K562 (cell line): Measurements from ENCODE around the gene ZNF200. TPM values are rescaled to one million over a fixed set of nuclear protein-coding genes. Genes with fewer than 3 reads are reported as not detected.

Source experiments
- ATAC-seq: fragments of 200-7000 bp; cut with Tn5 transposase; 3 replicates; pipeline ENCODE4 v1.9.1; 2020; ENCODE audit warnings: moderate library complexity
- BruUV-seq: library from RNA; stranded (reverse); fragments of 400-500 nt; replicated peaks from 2 replicates; lab custom pipeline; 2021; lab: Mats Ljungman, UMichigan
- CTCF ChIA-PET: fragments of 300-600 bp; formaldehyde crosslinking; extraction: SDS; loops from one replicate; lab custom pipeline; 2021; ENCODE audit warnings: low intra/inter-chr PET ratio; lab: Yijun Ruan, JAX
- POLR2A ChIA-PET: fragments of 300-600, 350-650 bp; sonication (Branson Sonifier 250); formaldehyde crosslinking; extraction: SDS; loops from one replicate; lab custom pipeline; 2021; ENCODE audit warnings: antibody characterized with exemption, inconsistent platforms; lab: Yijun Ruan, JAX
- DNase-seq, 4 experiments: peaks; one replicate each; pipeline versions ENCODE4 v3.0.0 to v3.0.0-alpha.2; 2011 to 2018; ENCODE audit warnings: low spot score in 3 of 4, mixed read lengths in 3 of 4; ENCODE audit errors: extremely low read depth in 1 of 4
- FAIRE-seq: peaks from 2 replicates; lab custom pipeline; 2011; peaks lifted over from hg19 to GRCh38; lab: Jason Lieb, UNC
- H2AFZ ChIP-seq: 2 replicates; pipeline ENCODE4 v1.6.0; 2011; ENCODE audit warnings: low read depth, low read length, control low read depth, inconsistent platforms
- H3K27ac ChIP-seq: fragments of 200-600 bp; 3 replicates; pipeline ENCODE4 v1.8.0; 2011; ENCODE audit warnings: low read depth, mild to moderate bottlenecking, control low read depth, inconsistent platforms, low read length, moderate library complexity, mixed read lengths; ENCODE audit errors: extremely low read depth
- H3K27me3 ChIP-seq, 2 experiments: fragments of 300-600 bp in 1 of 2; 2 replicates in 1 of 2; 3 replicates in 1 of 2; pipeline versions ENCODE4 v1.6.0 to v1.8.0; 2011; ENCODE audit warnings: inconsistent platforms in 2 of 2, low read length in 2 of 2, mild to moderate bottlenecking in 1 of 2, mixed read lengths in 1 of 2, moderate library complexity in 1 of 2; ENCODE audit not compliant: control insufficient read depth in 2 of 2, insufficient read depth in 2 of 2
- H3K36me3 ChIP-seq: fragments of 300-600 bp; 3 replicates; pipeline ENCODE4 v1.8.0; 2011; ENCODE audit warnings: mild to moderate bottlenecking, low read length, inconsistent platforms; ENCODE audit not compliant: control insufficient read depth, insufficient read depth
- H3K4me1 ChIP-seq, 2 experiments: fragments of 200-600 bp in 1 of 2; replicated peaks in 1 of 2; 2 replicates in 1 of 2; 3 replicates in 1 of 2; pipeline versions ENCODE4 v1.5.1 to v1.8.0; 2011; ENCODE audit warnings: inconsistent platforms in 2 of 2, low read length in 2 of 2, mild to moderate bottlenecking in 1 of 2, mixed read lengths in 1 of 2, moderate library complexity in 1 of 2; ENCODE audit not compliant: control insufficient read depth in 2 of 2, insufficient read depth in 2 of 2
- H3K4me2 ChIP-seq: 2 replicates; pipeline ENCODE4 v1.6.1; 2011; ENCODE audit warnings: low read length, control low read depth, inconsistent platforms, mixed read lengths; ENCODE audit not compliant: insufficient read depth
- H3K4me3 ChIP-seq: fragments of 200-600 bp; sonication (generic), shearing (Covaris generic); 2 replicates; pipeline ENCODE4 v1.5.1; 2016; ENCODE audit warnings: control low read depth, inconsistent platforms
- H3K79me2 ChIP-seq: fragments of 200-600 bp; 3 replicates; pipeline ENCODE4 v1.8.0; 2011; ENCODE audit warnings: low read length, inconsistent platforms; ENCODE audit not compliant: control insufficient read depth, insufficient read depth
- H3K9ac ChIP-seq, 2 experiments: 2 replicates each; pipeline versions ENCODE4 v1.6.0 to v1.6.1; 2011; ENCODE audit warnings: low read depth in 2 of 2, low read length in 2 of 2, control low read depth in 1 of 2, inconsistent platforms in 1 of 2, mild to moderate bottlenecking in 1 of 2, mixed read lengths in 1 of 2; ENCODE audit not compliant: insufficient read depth in 1 of 2
- H3K9me1 ChIP-seq: one replicate; pipeline ENCODE4 v1.6.0; 2011; ENCODE audit warnings: inconsistent platforms, mild to moderate bottlenecking, low read length, moderate library complexity; ENCODE audit not compliant: control insufficient read depth, insufficient read depth
- H3K9me3 ChIP-seq: replicated peaks from 2 replicates; pipeline ENCODE4 v1.5.1; 2011; ENCODE audit warnings: low read depth, low read length, inconsistent platforms; ENCODE audit not compliant: control insufficient read depth, insufficient read depth
- H4K20me1 ChIP-seq: replicated peaks from 2 replicates; pipeline ENCODE4 v1.6.1; 2011; ENCODE audit warnings: low read length, inconsistent platforms, mixed read lengths; ENCODE audit not compliant: control insufficient read depth, insufficient read depth
- C11orf30 ChIP-seq: fragments of 450-650 bp; IDR thresholded peaks from 2 replicates; pipeline ENCODE4 v1.6.1; 2016; ENCODE audit warnings: low read depth, mild to moderate bottlenecking
- DIDO1 ChIP-seq: fragments of 450-650 bp; IDR thresholded peaks from 2 replicates; pipeline ENCODE4 v1.6.1; 2016; ENCODE audit warnings: low read depth, missing biosample characterization, missing genetic modification characterization
- ERF ChIP-seq: fragments of 450-650 bp; formaldehyde crosslinking; IDR thresholded peaks from 2 replicates; pipeline ENCODE4 v1.4.0; 2020; ENCODE audit warnings: mild to moderate bottlenecking, mixed read lengths
- FIP1L1 ChIP-seq: fragments of 200-400 bp; formaldehyde crosslinking; IDR thresholded peaks from 2 replicates; pipeline ENCODE4 v1.6.1; 2018; ENCODE audit warnings: mild to moderate bottlenecking, low read depth, low read length; ENCODE audit not compliant: poor library complexity, severe bottlenecking
- FOXP1 ChIP-seq: sonication (generic); formaldehyde crosslinking; IDR thresholded peaks from 2 replicates; pipeline ENCODE4 v1.8.0; 2022; ENCODE audit warnings: mild to moderate bottlenecking, missing genetic modification reagents
- GABPB1 ChIP-seq: sonication (generic); formaldehyde crosslinking; IDR thresholded peaks from 2 replicates; pipeline ENCODE4 v1.8.0; 2022; ENCODE audit warnings: mild to moderate bottlenecking, missing genetic modification reagents
- HNRNPL ChIP-seq: fragments of 200-400 bp; formaldehyde crosslinking; IDR thresholded peaks from 2 replicates; pipeline ENCODE4 v1.6.1; 2017; ENCODE audit warnings: low read depth, mild to moderate bottlenecking, low read length
- L3MBTL2 ChIP-seq: fragments of 450-650 bp; IDR thresholded peaks from 2 replicates; pipeline ENCODE4 v1.6.1; 2016; ENCODE audit warnings: mild to moderate bottlenecking, moderate library complexity
- MAFG ChIP-seq: fragments of 450-650 bp; conservative IDR thresholded peaks from 2 replicates; pipeline ENCODE4 v1.6.1; 2016; ENCODE audit warnings: missing genetic modification characterization, missing compliant biosample characterization
- MCM2 ChIP-seq: fragments of 450-650 bp; IDR thresholded peaks from 2 replicates; pipeline ENCODE4 v1.6.1; 2017; ENCODE audit warnings: low read depth, mild to moderate bottlenecking
- NCOA2 ChIP-seq, 2 experiments: fragments of 450-650 bp; IDR thresholded peaks; 2 replicates each; pipeline ENCODE4 v1.6.1; 2018; ENCODE audit warnings: mild to moderate bottlenecking in 2 of 2, moderate library complexity in 1 of 2; ENCODE audit not compliant: partially characterized antibody in 2 of 2
- RCOR1 ChIP-seq, 2 experiments: IDR thresholded peaks; 2 replicates each; pipeline ENCODE4 v1.6.1; 2012; ENCODE audit warnings: low read depth in 2 of 2, low read length in 2 of 2, borderline replicate concordance in 1 of 2, improper control_type of control experiment in 1 of 2
- SNIP1 ChIP-seq: fragments of 450-650 bp; IDR thresholded peaks from 2 replicates; pipeline ENCODE4 v1.7.1; 2017; ENCODE audit warnings: low read depth, mild to moderate bottlenecking
- TAF1 ChIP-seq: IDR thresholded peaks from 2 replicates; pipeline ENCODE4 v1.6.1; 2011; ENCODE audit warnings: mild to moderate bottlenecking, low read length, moderate library complexity; ENCODE audit not compliant: insufficient read depth, control insufficient read depth, severe bottlenecking; ENCODE audit errors: extremely low read depth
- UBTF ChIP-seq, 2 experiments: IDR thresholded peaks; 2 replicates each; pipeline ENCODE4 v1.6.1; 2012; ENCODE audit warnings: improper control_type of control experiment in 2 of 2, low read depth in 2 of 2, low read length in 2 of 2, borderline replicate concordance in 1 of 2
- ZNF316 ChIP-seq: fragments of 450-650 bp; IDR thresholded peaks from 2 replicates; pipeline ENCODE4 v1.6.1; 2016
- ZNF431 ChIP-seq: sonication (generic); formaldehyde crosslinking; IDR thresholded peaks from 2 replicates; pipeline ENCODE4 v1.8.0; 2022; ENCODE audit warnings: mild to moderate bottlenecking, missing genetic modification reagents
- WGBS: fragments of 100-300 bp; shearing (Covaris generic); methylation state at CpG from one replicate; pipeline ENCODE4 v1.1.6; 2016; ENCODE audit warnings: low coverage, mixed read lengths; ENCODE audit not compliant: insufficient coverage; ENCODE audit errors: missing lambda C conversion rate; 5-methylcytosine and 5-hydroxymethylcytosine counted together
- in situ Hi-C: fragments of 300-500 bp; cut with MboI; formaldehyde crosslinking; loops from 4 replicates; pipeline ENCODE4 v1.15.0; 2018; ENCODE audit warnings: inconsistent platforms, mixed read lengths
- intact Hi-C: fragments of 100-400 bp; cut with micrococcal nuclease; formaldehyde crosslinking; loops from 2 replicates; pipeline ENCODE4 v1.14.2; 2022
- polyA plus RNA-seq, 8 experiments: library from polyadenylated mRNA; depleted of rRNA in 4 of 8; stranded (reverse) in 5 of 8; unstranded in 3 of 8; fragments of >200 nt; fragmentation: Nextera tagmentation in 2 of 8; fragmentation: Illumina TruSeq in 1 of 8; extraction: Ambion mirVana in 2 of 8; extraction: Trizol in 1 of 8; gene quantifications; 2 replicates each; pipeline versions ENCODE4 v1.2.1 to v1.2.3, GENCODE V29; 2011 to 2014; ENCODE audit warnings: inconsistent platforms in 1 of 8, missing spikeins in 1 of 8
- total RNA-seq, 7 experiments: library from RNA; depleted of rRNA in 6 of 7; stranded (reverse); fragments of >200 nt in 6 of 7; fragmentation: Illumina TruSeq in 2 of 7; extraction: Trizol in 2 of 7; gene quantifications; 2 replicates each; pipeline versions ENCODE4 v1.2.1 to v1.2.3, GENCODE V29; 2011 to 2021; ENCODE audit warnings: low replicate concordance in 1 of 7

ZNF200 gene
- total and polyA plus RNA-seq, 9 of the 15 experiments (the other 6 are each of a cell fraction or from before 2014, with no cell fraction given), result 4.8 to 14.5 (median 9.2) TPM

GRCh38 chr16:3282730-3283542 is 48.0 kb upstream of the ZNF200 start, which contains the start of gene ZNF263 (continued):
- TF ChIP-seq RCOR1 (IDR thresholded peaks at IDR 0.05; ENCODE audit: borderline replicate concordance in 1 of 2, low read depth in 2 of 2, low read length in 2 of 2) (peak in 1 of 2 experiments; percentile 79; a peak in 2 of 4 replicates), C11orf30 (peak; percentile 98), L3MBTL2 (peak; percentile 98), FIP1L1 (peak; percentile 39)

GRCh38 chr16:3282103-3282729 is 47.3 kb upstream of the ZNF200 start:
- peak in 1 of 4 experiments; percentile 75 for DNase-seq
- Histone ChIP-seq H3K27ac (peak overlapping the region; percentile 100), H3K27me3 (no peaks in the 10 kb centered on the region), H3K36me3 (peaks cover 22% of the 10 kb centered on the region; the same call in 2 of the 3 replicates), H3K9me3 (peaks cover 3% of the 10 kb centered on the region), H3K9ac (peak overlapping the region; percentile 96 to 99), H2AFZ (peak overlapping the region; percentile 97), H3K4me2 (peak overlapping the region; percentile 98), H3K9me1 (no peaks in the 10 kb centered on the region), H4K20me1 (no peaks in the 10 kb centered on the region), H3K79me2 (peaks cover 32% of the 10 kb centered on the region), H3K4me1 (peaks cover 8 to 22% of the 10 kb centered on the region in 2 experiments; a peak in 4 of 5 replicates), H3K4me3 (peak overlapping the region; percentile 93)
- CTCF ChIA-PET, result no interaction called here
- TSS peak; percentile 86 for BruUV-seq
- in situ Hi-C loops, result no loop called here
- POLR2A ChIA-PET, result interaction anchor here (0.6 to 3.1 kb wide), 21 partner anchors 9 to 443 kb away, joined by 3 to 15 read pairs (median 4); partner anchors contain the start of genes ZNF174 and ZSCAN32
- peak; percentile 74 for ATAC-seq
- WGBS, result 12% methylated on average over 25 of the region's 29 CpGs
- intact Hi-C loops, result loop anchor here (2.0 kb wide), 1 partner anchor 17 kb away; no protein-coding TSS in a partner anchor
- FAIRE-seq, result peak; percentile 55
- TF ChIP-seq HNRNPL (no peak), GABPB1 (CRISPR knock-in tag) (no peak), ERF (no peak), ZNF316 (peak; percentile 91), DIDO1 (tag) (no peak), SNIP1 (no peak), FOXP1 (CRISPR knock-in tag) (no peak), UBTF (IDR thresholded peaks at IDR 0.05; ENCODE audit: borderline replicate concordance in 1 of 2, low read depth in 2 of 2, low read length in 2 of 2) (peak in 1 of 2 experiments; percentile 74; a peak in 2 of 4 replicates), NCOA2 (IDR thresholded peaks at IDR 0.05; ENCODE audit: partially characterized antibody in 2 of 2) (no peak), ZNF431 (CRISPR knock-in tag) (peak; percentile 43; the same call in 1 of the 2 replicates), TAF1 (peak; percentile 40), MAFG (tag) (peak; percentile 65), MCM2 (no peak)
